Gastroesophageal sphincter (tissue), 4 donors: ENCODE measurements around the gene NKAIN2. TPM values are rescaled to one million over a fixed set of nuclear protein-coding genes. Genes with fewer than 3 reads are reported as not detected.

Experiments
- ATAC-seq: fragments of 150-250 bp; one replicate; pipeline ENCODE4 v1.9.1; 2016; ENCODE audit warnings: mild to moderate bottlenecking, moderate library complexity
- H3K27ac ChIP-seq, 4 donors: fragments of 200-600 bp; sonication (generic) in 3 of 4; 1 replicate in 3 of 4; 2 replicates in 1 of 4; pipeline ENCODE4 v1.5.1; 2016 to 2019
- H3K27me3 ChIP-seq: fragments of 200-600 bp; sonication (generic); one replicate; pipeline ENCODE4 v1.5.1; 2019
- H3K36me3 ChIP-seq, 2 donors: fragments of 200-600 bp; sonication (generic); one replicate each; pipeline ENCODE4 v1.5.1; 2019; ENCODE audit warnings: control low read depth in 1 of 2
- H3K4me1 ChIP-seq, 3 donors: fragments of 200-600 bp; sonication (generic); 1 replicate in 2 of 3; 2 replicates in 1 of 3; pipeline ENCODE4 v1.5.1; 2016 to 2019; ENCODE audit warnings: control low read depth in 2 of 3
- H3K4me3 ChIP-seq, 2 donors: fragments of 200-600 bp; sonication (generic); one replicate each; pipeline ENCODE4 v1.5.1; 2019; ENCODE audit warnings: mild to moderate bottlenecking in 1 of 2, moderate library complexity in 1 of 2
- H3K9me3 ChIP-seq, 3 donors: fragments of 200-600 bp; sonication (generic); one replicate each; pipeline ENCODE4 v1.5.1; 2017 to 2019; ENCODE audit warnings: control low read depth in 2 of 3
- EP300 ChIP-seq: sonication (generic); formaldehyde crosslinking; IDR thresholded peaks from one replicate; pipeline ENCODE4 v1.6.1; 2017; ENCODE audit warnings: antibody characterized with exemption, mild to moderate bottlenecking
- POLR2A ChIP-seq, 2 donors: fragments of 450-650 bp; IDR thresholded peaks; one replicate each; pipeline ENCODE4 v1.6.1; 2017; ENCODE audit warnings: antibody characterized with exemption in 2 of 2, mild to moderate bottlenecking in 2 of 2, moderate library complexity in 1 of 2
- POLR2AphosphoS5 ChIP-seq: sonication (generic); formaldehyde crosslinking; IDR thresholded peaks from one replicate; pipeline ENCODE4 v1.6.1; 2017; ENCODE audit warnings: antibody characterized with exemption
- WGBS, 2 donors: methylation state at CpG; one replicate each; pipeline ENCODE4 v1.1.5; 2018; ENCODE audit warnings: low coverage in 1 of 2; 5-methylcytosine and 5-hydroxymethylcytosine counted together
- total RNA-seq, 4 donors: library from RNA; depleted of rRNA; stranded (reverse); fragments of >200 nt; gene quantifications; one replicate each; pipeline ENCODE4 v1.1.0, GENCODE V29; 2016
- TF ChIP-seq, protein P1 (sequence below), 4 experiments: fragments of 200-600 bp in 2 of 4; fragments of 450-650 bp in 2 of 4; sonication (generic) in 1 of 4; IDR thresholded peaks; one replicate each; pipeline ENCODE4 v1.5.1; 2017 to 2019; ENCODE audit warnings: antibody characterized with exemption in 4 of 4, mild to moderate bottlenecking in 2 of 4, moderate library complexity in 2 of 4

The NKAIN2 gene
- total RNA-seq, 4 donors from 2014 or later, result 0.23 to 3.2 TPM; not detected in 2

DNA sequence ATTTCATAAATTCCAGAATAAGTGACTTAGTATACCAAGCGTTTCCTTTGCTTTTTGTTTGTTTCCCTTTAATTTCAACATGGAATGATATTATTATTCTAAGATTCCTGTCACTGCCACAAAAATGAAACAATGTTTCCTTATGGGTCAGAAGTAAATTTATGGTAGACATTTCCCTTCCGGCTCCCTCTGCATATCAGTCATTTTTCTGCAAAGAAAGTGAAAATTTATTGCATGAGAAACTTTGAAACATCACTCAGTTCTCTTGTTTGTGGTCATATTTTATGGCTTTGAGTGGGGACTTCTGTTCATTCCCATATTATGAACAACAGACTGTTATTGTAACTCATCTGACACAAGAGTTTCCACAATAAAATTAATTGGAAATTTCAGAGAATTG lies 97.8 kb downstream of the NKAIN2 start:
- no peak for TF ChIP-seq POLR2A (IDR thresholded peaks at IDR 0.05)
- TF ChIP-seq, protein P1, sequence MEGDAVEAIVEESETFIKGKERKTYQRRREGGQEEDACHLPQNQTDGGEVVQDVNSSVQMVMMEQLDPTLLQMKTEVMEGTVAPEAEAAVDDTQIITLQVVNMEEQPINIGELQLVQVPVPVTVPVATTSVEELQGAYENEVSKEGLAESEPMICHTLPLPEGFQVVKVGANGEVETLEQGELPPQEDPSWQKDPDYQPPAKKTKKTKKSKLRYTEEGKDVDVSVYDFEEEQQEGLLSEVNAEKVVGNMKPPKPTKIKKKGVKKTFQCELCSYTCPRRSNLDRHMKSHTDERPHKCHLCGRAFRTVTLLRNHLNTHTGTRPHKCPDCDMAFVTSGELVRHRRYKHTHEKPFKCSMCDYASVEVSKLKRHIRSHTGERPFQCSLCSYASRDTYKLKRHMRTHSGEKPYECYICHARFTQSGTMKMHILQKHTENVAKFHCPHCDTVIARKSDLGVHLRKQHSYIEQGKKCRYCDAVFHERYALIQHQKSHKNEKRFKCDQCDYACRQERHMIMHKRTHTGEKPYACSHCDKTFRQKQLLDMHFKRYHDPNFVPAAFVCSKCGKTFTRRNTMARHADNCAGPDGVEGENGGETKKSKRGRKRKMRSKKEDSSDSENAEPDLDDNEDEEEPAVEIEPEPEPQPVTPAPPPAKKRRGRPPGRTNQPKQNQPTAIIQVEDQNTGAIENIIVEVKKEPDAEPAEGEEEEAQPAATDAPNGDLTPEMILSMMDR (IDR thresholded peaks at IDR 0.05), result no peak
- no peak for TF ChIP-seq POLR2AphosphoS5
- no peak for TF ChIP-seq EP300
- Histone ChIP-seq H3K9me3 (no peaks in the 10 kb centered on the region), H3K4me1 (no peaks in the 10 kb centered on the region), H3K4me3 (no peak overlapping the region), H3K27me3 (no peaks in the 10 kb centered on the region), H3K27ac (no peak overlapping the region), H3K36me3 (no peaks in the 10 kb centered on the region)
- 55 to 56% methylated on average over 1 to 2 of the region's 2 CpGs for WGBS, 2 donors
- no peak for ATAC-seq

DNA sequence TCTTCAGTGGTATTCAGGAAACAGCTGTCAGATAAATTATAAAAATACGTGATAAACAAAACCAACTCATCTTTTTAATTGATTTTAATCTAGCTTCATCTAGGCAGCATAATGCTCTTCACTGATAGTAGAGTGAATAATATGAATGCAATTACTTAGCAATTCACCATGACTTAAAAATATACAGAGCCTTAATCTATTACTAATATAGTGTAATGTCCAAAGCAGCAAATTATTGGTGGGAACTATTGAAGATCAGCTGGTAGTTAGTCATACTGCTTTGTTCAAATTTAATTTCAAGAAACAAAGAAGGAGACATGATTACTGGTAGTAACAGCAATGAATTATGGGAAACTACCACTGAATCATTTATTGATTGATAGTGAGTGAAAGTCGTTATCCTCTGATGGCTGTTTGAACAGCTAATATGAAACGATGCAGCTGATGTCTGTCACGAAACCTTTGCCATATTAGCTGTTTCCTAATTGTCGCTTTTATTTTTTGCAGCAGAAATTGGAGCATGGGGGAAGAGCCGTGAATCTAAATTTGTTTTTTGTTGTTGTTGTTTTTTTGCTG lies 99.2 kb downstream of the NKAIN2 start:
- Histone ChIP-seq H3K4me1 (no peaks in the 10 kb centered on the region), H3K36me3 (no peaks in the 10 kb centered on the region), H3K27me3 (no peaks in the 10 kb centered on the region), H3K4me3 (no peak overlapping the region), H3K9me3 (no peaks in the 10 kb centered on the region), H3K27ac (no peak overlapping the region)
- TF ChIP-seq POLR2A (IDR thresholded peaks at IDR 0.05), result no peak
- no peak for TF ChIP-seq EP300
- TF ChIP-seq, protein P1 (IDR thresholded peaks at IDR 0.05), result no peak
- no peak for TF ChIP-seq POLR2AphosphoS5
- ATAC-seq, result no peak
- WGBS, 2 donors, result 82 to 89% methylated on average over 6 of the region's 6 CpGs

DNA sequence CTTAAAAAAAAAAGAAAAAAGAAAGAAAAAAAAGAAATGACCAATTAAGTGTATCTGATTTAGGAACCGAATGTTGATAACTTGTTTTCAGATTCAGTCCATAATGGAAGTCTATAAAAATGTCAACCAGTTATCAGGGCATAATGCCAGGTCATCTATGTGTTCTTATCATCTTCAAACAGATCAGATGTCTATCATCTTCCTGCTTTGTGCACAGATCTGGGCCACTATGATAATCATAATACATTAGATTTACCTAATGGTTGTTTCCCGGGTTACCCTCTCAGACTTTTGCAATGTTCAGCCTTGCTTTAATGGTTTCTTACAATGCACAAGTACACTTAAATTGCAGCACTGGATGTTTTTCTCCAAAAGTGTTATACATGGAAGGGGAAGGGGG lies 100.6 kb downstream of the NKAIN2 start:
- 67 to 96% methylated on average over 2 of the region's 2 CpGs for WGBS, 2 donors

DNA sequence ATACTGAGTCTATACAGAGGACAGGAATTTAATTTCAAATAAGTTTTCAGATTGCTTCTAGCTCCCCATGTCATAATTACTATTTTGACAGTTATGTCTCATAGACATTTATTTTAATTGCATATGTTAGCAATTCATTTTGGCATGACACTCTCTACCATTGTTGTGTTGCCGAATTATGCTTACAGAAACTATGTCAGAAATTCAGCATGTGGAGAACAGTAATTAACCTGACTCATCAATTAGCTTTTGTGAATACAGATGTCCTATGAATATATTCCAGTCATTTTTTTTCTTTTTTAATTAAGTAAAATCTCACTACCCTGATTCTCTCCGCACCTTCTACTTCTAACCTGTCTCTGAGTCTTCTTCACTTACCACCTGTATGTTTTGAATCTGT lies 105.1 kb downstream of the NKAIN2 start:
- Histone ChIP-seq H3K4me1 (no peaks in the 10 kb centered on the region), H3K27me3 (no peaks in the 10 kb centered on the region), H3K9me3 (no peaks in the 10 kb centered on the region), H3K4me3 (no peak overlapping the region), H3K27ac (no peak overlapping the region), H3K36me3 (no peaks in the 10 kb centered on the region)
- TF ChIP-seq POLR2AphosphoS5 (no peak), POLR2A (IDR thresholded peaks at IDR 0.05) (no peak), EP300 (no peak)
- TF ChIP-seq, protein P1 (IDR thresholded peaks at IDR 0.05), result no peak
- no peak for ATAC-seq
- 72 to 84% methylated on average over 2 of the region's 2 CpGs for WGBS, 2 donors

More for the DNA sequence above, 100.6 kb downstream of the NKAIN2 start:
- TF ChIP-seq EP300, result no peak
- TF ChIP-seq, protein P1 (IDR thresholded peaks at IDR 0.05), result no peak
- TF ChIP-seq POLR2AphosphoS5, result no peak
- TF ChIP-seq POLR2A (IDR thresholded peaks at IDR 0.05), result no peak
- no peaks in the 10 kb centered on the region for H3K9me3 ChIP-seq
- no peaks in the 10 kb centered on the region for H3K4me1 ChIP-seq
- ATAC-seq, result no peak
- no peak overlapping the region for H3K4me3 ChIP-seq
- H3K36me3 ChIP-seq, result no peaks in the 10 kb centered on the region
- no peaks in the 10 kb centered on the region for H3K27me3 ChIP-seq
- H3K27ac ChIP-seq, result no peak overlapping the region

DNA sequence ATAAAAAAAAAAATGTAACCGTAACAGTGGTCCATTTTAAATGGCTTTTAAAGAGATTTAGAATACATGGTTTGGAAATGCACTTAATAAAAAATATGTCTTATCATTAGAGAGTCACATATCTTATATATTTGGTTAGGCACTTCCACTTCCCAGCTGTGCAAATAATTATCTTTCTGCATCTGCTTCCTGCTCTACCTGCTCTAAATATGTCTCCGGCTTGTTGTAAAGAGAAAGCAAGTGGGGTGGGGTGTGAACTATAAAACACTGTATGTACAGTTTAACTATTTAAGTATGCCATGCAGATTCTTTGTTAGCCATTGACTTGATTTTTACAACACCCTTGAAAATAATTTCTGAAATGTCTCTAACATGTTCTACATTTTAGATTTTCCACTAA lies 106.3 kb downstream of the NKAIN2 start:
- no peaks in the 10 kb centered on the region for H3K9me3 ChIP-seq
- no peak overlapping the region for H3K4me3 ChIP-seq
- H3K27ac ChIP-seq, result no peak overlapping the region
- no peaks in the 10 kb centered on the region for H3K27me3 ChIP-seq
- ATAC-seq, result no peak
- no peaks in the 10 kb centered on the region for H3K36me3 ChIP-seq
- WGBS, 2 donors, result 44 to 73% methylated on average over 1 to 2 of the region's 2 CpGs
- H3K4me1 ChIP-seq, result no peaks in the 10 kb centered on the region
- TF ChIP-seq, protein P1 (IDR thresholded peaks at IDR 0.05), result no peak
- TF ChIP-seq POLR2A (IDR thresholded peaks at IDR 0.05) (no peak), POLR2AphosphoS5 (no peak), EP300 (no peak)
